GM21528 (cell line): ENCODE results near the gene SDR42E1.

Experiments used
- ATAC-seq: cut with Tn5 transposase; IDR thresholded peaks from one replicate; pipeline ENCODE4 v1.9.1; 2021; ENCODE audit warnings: mild to moderate bottlenecking, moderate library complexity; ENCODE audit not compliant: unreplicated experiment, low FRiP score

Gene SDR42E1, protein sequence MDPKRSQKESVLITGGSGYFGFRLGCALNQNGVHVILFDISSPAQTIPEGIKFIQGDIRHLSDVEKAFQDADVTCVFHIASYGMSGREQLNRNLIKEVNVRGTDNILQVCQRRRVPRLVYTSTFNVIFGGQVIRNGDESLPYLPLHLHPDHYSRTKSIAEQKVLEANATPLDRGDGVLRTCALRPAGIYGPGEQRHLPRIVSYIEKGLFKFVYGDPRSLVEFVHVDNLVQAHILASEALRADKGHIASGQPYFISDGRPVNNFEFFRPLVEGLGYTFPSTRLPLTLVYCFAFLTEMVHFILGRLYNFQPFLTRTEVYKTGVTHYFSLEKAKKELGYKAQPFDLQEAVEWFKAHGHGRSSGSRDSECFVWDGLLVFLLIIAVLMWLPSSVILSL

DNA sequence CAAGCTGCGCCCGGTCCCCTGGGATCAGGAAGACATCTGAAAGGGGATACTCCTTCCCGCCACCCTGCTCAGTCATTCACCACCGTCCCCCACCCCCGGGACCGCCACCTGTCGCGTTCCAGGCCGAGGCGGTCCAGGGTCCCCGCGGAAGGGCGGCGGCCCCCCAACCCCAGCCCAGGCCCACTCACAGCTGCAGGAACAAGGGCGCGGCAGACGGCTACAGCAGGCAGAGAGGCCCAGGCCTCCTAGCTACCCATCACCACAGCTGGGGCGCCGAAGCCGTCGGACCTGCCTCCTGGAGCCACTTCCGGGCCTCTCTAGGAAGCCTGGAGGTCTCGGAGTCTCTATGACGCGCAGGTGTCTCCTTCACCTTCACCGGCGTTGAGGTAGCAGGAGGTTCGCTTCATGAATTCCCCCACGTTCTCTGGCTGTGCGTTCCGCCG is at the start of gene SDR42E1:
TSS of gene SDR42E1 (minus strand) at position 272 of the 443 bp plus-strand sequence. CDS start 10,612 bp downstream, outside the sequence.
- ATAC-seq, result peak; percentile 97

DNA sequence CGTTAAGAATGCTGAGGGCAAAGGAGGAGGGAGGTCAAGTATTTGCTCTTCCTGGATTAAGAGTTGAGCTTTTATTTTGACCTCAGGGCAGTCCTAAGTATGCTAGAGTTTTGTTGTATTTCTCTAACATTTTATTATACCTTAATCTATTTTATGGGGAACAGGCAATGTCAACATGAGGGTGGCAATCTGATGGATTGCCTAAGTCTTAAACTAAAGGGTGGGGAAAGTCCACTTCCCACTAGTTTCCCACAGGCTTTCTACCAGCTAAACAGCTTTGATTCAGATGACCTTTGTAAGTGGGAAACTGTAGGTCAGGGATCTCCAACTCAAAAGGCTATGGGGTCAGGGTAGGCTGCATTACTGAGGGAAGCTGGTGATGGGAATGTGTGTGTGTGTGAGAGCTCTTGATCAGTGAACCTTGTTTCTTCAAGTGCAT is 48.7 kb upstream of the SDR42E1 start:
- no peak for ATAC-seq

DNA sequence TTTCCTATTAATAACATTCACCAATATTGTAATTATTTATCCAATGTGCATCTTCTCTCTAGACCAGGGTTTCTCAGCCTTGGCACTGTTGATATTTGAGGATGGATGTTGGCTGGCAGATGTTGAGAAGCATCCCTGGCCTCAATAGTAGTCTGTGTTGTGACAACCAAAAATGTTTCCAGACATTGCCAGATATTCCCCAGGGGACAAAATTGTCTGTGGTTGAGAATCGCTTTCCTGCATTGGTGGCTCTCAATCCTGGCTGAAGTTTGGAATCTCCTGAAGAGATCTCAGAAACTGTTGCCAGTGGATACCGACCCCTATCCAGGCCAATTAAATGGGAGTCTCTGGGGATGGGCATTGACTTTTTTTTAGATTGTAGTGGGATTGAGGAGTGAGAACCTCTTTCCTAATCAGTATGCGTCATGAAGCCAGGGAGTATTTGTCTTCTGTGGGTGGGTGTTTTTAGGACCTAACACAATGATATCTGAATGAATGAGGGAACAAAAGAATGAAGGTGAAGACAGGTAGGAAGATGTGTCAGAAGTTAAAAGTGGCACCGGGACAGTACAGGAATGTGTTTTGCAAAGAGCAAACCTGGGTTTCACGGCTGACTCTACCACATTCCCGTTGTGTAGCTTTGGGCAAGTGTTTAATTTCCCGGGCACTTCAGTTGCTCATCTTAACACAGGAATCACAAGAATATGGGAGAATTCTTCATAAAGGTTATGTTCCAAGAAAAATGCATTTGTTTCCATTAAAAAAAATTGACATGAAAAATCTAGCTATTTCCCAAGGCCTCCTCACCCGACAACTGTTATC is 48.1 kb upstream of the SDR42E1 start:
- no peak for ATAC-seq

DNA sequence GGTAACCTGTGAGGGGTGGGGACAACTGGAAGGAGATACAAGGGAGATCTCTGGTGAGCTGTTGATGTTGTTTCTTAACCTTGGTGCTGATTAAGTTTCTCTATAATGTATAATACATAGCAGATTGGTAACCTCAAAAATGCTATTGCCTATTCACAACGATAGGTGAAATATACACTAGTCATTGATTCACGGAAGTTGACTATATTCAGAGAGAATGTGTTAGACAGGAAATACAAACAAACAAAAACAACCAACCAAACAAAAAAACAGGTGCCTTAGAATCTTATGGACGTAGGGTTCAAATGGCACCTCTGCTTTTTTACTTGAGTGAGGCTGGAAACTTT is 45.3 kb upstream of the SDR42E1 start:
- ATAC-seq, result no peak

DNA sequence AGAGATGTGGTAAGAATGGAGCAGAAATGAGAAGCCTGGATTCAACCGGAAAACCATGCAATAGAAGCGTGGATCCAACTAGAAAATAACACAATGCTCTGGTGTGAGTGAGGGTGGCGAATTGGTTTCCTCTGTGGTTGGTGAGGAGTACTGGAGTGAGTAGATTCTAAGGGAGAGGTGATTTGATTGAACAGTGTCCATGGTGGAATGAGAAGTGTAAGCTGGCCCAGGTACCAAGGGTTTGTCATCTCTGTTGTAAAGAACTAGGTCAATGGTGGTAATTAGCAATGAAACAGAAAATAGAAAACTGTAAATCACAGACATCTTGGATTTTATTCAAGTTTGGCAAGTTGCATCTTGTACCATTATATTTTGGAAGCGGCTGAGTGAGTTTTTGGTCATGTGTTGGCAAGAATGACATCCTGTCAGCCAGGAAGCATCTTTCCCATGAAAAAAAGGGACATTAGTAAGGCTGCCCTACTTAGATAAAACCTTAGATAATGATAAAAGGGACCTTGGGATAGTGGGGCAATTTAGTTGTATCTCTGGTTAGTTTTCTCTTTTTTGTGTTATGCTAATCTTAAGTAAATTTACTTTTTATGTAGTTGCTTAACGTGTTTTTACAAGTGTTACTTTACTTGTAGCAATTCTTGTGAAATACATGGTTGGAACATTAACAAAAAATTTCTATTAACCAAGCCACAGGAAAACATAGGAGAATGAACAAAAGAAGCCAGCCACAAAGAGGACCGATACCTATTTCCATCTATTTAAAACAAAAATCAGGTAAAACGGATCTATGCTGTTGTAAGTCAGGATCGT is 44.7 kb upstream of the SDR42E1 start:
- no peak for ATAC-seq

DNA sequence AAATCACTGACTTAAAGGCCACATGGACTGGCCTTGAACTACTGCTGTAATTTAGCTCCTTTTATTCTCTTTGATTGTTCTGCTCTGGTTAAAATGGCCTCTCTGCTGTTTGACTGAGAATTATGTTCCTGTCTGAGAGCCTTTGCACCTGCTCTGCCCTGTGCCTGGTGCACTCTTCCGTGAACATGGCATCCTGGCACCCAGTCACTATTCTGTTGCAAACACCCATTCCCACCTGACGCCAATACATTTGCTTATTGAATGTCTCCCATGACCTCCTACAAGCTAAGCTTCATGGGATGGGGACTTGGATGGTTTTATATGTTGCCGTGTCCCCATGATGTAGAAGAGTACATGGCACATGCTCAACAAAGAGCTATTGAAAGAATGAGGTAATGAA is 43.8 kb upstream of the SDR42E1 start:
- ATAC-seq, result no peak

DNA sequence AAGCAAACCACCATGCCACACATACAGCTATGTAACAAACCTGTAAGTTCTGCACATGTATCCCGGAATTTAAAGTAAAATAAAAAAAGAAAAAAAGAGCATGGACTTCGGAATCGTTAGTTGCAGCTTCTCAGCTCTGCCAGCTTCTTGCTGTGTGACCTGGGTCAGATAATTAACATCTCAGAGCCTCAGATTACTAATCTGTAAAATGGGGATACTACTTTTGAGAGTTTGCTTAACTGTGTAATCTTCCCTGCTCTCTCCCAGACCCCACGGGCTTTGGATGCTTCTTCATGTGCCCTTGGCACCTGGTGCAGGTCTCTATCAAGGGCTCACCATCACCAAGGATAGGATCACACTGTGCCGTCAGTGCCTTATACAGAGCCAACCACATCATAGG is 40.4 kb upstream of the SDR42E1 start:
- no peak for ATAC-seq

DNA sequence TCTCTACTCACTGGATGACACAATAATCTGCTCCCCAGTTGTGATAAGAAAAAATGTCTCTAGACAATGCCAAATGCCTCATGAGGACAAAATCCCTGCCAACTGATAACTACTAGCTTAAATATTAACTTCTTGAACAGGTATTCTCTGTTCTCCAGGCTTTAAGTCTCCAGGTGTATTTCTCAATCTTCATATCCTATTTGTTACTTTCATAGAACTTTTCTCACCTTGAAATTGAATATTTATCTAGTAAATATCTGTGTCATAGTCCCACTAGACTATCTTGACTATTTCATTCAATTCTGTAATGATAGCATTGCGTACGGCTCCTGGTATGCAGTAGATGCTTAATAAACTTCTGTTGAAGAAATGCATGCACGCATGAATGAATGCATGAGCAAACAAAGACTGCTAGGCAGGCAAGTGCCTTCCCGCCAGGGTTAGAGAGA is 39.7 kb upstream of the SDR42E1 start:
- no peak for ATAC-seq

DNA sequence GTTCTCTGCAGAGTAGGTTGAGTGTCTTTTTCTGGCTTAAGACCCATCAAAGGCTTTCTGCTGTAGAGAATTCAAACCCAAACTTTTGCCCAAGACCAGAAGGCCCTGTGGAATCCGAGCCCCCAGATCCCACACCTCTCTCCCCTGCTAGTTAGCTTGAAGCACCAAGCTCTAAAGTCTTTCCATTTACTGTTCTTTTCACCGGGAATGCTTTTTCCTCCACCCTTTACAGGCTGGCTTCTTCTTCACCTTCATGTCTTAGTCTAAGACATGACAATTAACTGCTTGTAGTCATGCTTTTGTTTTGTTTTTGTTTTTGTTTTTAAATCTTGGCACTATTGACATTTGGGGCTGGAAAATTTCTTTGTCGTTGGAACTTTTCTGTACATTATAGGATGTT is 39.2 kb upstream of the SDR42E1 start:
- no peak for ATAC-seq

DNA sequence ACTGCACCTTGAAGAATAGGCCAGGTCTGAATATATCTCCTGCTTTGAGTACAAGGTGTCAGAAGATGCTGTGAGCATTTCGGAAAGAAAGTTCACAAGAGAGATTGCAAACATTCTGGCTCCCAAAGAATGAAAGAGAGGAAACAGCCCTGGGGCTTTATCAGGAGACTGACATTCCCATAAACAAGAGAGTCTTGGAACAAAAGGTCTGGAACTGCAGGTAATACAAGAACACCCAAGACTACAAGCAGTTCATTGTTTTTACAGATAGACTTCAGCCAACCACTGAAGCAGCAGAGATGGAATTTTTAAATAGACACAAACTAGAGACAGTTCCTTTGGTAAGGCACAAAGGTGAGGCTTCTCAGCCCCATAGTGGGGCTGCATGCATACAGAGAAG is 38.2 kb upstream of the SDR42E1 start:
- no peak for ATAC-seq

DNA sequence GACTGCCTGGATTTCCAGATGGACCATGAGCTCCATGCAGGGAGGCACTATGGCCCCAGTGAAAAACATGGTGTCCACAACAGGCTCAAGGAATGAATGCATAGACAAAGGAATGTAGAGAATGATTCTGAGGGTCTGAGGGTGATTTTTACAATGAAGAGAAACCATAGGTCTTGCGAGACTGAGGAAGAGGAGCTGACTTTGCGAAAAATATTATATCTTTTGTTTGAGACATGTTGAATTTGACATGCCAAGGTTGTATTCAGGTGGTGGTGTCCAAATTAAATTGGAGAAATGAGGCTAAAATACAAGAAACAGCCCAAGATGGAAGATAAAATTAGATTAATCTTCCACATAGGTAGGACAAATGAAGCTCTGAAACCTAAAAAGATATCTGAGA is 36.5 kb upstream of the SDR42E1 start:
- no peak for ATAC-seq

DNA sequence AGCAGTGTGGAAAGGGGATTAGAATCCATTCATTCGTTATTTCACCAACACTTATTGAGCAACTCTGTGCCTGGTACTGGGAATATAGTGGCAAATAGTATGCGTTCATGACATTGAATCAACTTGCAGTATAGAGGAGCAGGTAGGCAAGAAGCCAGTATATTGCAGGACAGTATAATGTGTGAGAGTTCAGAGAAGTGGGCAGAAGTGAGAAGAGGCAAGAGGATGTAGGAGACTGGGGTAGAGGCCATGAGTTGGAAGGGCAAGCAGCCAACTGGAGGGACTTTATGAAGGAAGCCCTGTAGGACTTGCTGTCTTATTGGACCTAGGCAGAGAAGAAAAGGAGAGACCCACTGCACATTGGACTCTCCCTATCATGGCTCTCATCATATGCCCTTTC is 36.1 kb upstream of the SDR42E1 start:
- no peak for ATAC-seq

DNA sequence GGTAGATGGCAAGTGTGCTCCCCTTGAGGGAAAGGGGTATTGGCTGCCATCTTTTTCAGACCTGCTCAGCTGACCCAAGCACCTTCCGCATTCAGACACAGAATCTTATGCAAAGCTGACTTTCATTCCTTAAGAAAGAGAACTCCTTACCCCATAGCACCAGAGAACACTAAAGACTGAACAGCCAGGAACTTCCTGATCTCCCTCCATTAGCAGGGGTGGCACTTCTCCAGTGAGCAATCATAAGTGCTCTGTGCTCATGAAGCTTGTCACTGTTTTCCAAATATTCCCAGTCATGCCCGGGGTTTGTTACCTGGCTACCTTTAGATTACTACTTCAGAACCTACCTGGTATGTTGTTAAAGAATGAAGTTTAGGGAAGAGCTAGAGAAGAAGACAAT is 35.7 kb upstream of the SDR42E1 start:
- ATAC-seq, result no peak

DNA sequence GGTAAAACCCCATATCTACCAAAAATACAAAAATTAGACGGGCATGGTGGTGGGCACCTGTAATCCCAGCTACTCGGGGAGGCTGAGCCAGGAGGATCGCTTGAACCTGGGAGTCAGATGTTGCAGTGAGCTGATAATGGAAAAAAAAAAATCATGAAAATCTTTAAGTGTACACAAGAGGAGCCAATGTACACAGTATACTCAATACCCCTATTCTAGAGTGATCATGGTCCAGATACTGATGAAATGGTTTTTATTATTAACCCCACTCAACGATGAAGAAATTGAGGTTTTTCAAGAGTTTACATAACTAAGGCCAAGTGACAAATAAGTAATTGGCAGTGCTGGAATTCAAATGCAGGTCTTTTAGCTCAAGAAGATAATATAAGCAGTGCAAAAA is 35.3 kb upstream of the SDR42E1 start:
- ATAC-seq, result no peak

DNA sequence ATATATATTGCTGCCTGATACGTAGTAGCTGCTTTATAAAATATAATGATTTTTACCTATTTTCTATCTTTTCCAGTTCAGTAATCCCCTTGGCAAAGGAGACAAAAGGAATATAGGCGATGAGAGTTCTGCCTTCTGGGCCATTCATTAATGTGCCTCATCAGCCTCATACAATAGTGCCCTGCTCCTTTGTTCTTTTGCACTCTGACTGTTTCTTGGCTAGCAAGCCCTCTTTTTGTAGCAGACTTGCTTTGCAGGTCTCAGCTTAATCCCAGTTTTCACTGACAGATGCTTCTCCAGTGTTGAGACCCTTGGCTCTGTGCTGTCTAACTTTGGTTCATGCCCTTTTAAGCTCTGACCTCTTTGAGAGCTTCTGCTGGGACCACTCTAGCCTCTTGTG is 34.2 kb upstream of the SDR42E1 start:
- ATAC-seq, result no peak

DNA sequence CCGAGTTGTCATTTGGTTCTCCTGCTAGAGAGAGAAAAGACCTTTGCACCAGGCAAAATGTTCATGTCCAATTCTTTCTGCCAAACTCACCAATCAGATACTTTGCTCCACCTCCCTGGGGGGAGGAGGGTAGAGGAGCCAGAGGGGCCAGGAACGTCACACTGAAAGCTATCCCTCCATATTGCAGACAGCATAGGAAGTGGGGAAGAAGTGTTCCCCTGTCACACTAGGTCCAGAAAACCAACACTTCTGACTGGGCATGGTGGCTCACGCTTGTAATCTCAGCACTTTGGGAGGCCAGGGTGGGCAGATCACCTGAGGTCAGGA is 33.3 kb upstream of the SDR42E1 start:
- no peak for ATAC-seq

DNA sequence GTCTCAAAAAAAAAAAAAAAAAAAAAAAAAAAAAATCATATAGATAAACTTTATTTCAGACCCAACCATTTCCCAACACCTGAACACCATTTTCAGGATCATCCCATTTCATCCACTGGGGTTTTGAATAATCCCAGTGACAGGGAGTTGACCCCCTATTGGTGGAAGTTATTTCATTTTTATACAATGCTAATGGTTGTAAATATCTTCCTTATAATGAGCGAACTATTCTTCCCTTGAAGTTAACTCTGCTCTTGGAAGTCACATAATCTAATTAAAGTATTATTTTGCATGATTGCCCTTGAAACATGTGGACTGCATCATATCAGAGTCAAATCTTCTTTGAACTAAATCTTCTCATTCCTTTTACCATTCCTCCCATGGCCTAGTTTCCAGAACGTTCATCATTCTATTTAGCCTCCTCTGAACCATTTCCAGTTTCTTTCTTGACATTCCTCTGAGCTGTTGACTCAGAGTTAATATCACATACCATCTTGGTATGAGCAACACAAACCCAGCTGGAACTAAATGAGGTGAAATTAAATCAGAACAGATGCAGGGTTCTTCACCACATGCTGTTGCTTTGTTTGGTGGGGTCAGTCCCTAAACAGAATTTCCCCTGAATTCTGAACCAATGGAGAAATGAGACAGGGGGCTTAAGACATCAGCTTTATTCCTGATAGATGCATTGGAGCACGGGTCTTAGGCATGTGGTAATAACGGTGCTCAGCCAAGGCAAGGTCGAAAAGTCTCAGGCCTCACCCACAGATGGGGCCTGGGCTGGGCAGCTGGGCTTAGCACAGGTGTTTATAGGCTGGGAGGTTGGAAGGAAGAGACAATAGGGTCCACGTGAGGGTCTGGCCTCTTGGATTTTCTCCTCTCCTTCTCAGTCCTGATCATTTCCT is 32.7 kb upstream of the SDR42E1 start:
- no peak for ATAC-seq

DNA sequence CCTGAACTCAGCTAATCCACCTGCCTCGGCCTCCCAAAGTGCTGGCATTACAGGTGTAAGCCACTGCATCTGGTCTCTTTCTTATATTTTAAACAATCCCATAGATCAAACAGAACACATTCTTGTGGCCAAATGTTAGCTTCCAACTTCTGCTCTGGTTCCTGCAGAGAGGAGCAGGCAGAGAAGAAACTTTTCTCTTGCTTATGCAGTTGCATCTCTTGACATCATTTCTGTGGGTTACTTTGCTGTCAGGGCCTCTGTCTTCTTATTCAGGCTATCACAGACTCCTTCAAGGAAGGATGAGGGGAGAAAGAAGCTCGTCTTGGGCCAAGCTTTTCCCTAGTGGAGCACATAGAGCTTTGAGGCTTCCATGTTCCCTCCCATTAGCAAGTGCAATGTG is 31.6 kb upstream of the SDR42E1 start:
- ATAC-seq, result no peak

DNA sequence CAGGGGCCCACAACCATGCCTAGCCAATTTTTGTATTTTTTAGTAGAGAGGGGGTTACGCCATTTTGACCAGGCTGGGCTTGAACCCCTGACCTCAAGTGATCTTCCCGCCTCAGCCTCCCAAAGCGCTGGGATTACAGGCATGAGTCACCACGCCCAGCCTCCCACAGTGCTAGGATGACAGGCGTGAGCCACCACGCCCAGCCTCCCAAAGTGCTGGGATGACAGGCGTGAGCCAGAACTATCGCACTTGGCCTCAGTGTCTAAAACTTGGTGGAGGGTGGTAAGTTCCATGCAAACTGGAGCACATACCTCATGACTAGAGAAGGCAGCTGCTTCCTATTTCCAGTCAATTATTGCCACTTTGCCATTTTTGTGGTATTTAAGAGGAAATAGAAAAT is 30.9 kb upstream of the SDR42E1 start:
- ATAC-seq, result no peak

DNA sequence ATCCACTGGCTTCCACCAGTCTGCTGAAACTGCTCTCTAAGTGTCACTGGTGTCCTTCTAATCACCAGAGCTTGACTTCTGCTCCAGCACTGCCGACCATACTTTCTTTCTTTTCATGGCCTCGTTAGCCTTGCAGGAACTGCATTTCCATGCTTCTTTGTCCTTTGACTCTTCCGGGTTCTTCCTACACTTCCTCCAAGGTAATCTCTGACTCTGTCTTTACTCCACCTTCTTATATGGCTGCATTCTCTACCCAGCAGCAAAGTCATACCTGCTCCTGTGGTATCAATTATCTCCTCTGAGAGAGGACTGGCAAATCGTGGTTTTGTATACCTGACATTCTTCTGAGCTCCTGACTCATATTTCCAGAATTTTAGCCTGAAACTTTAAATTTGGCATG is 30.3 kb upstream of the SDR42E1 start:
- ATAC-seq, result no peak
